Endothelial cell (in vitro differentiated cells): ENCODE measurements around the gene FOXN1. TPM values are rescaled to one million over a fixed set of nuclear protein-coding genes. Genes with fewer than 3 reads are reported as not detected.

Experiments
- DNase-seq: peaks from one replicate; pipeline ENCODE4 v3.0.0; 2021; ENCODE audit warnings: low spot score
- H3K27ac Mint-ChIP-seq: one replicate; pipeline ENCODE4 v1.8.0; 2021; ENCODE audit warnings: mixed read lengths, inconsistent platforms; ENCODE audit not compliant: unreplicated experiment
- H3K27me3 Mint-ChIP-seq: one replicate; pipeline ENCODE4 v1.8.0; 2021; ENCODE audit warnings: mild to moderate bottlenecking, moderate library complexity, mixed read lengths, inconsistent platforms; ENCODE audit not compliant: unreplicated experiment
- H3K36me3 Mint-ChIP-seq: one replicate; pipeline ENCODE4 v1.8.0; 2021; ENCODE audit warnings: mild to moderate bottlenecking, low read depth, mixed read lengths, inconsistent platforms; ENCODE audit not compliant: unreplicated experiment
- H3K4me1 Mint-ChIP-seq: one replicate; pipeline ENCODE4 v1.8.0; 2021; ENCODE audit warnings: mild to moderate bottlenecking, mixed read lengths, inconsistent platforms; ENCODE audit not compliant: unreplicated experiment
- H3K4me3 Mint-ChIP-seq: one replicate; pipeline ENCODE4 v1.8.0; 2021; ENCODE audit warnings: mild to moderate bottlenecking, mixed read lengths, inconsistent platforms; ENCODE audit not compliant: unreplicated experiment
- H3K9me3 Mint-ChIP-seq: one replicate; pipeline ENCODE4 v1.8.0; 2021; ENCODE audit warnings: mixed read lengths, inconsistent platforms; ENCODE audit not compliant: unreplicated experiment
- CTCF ChIP-seq: fragments of 200-600 bp; sonication (generic); IDR thresholded peaks from one replicate; pipeline ENCODE4 v1.5.0; 2021; ENCODE audit warnings: antibody characterized with exemption; ENCODE audit not compliant: unreplicated experiment
- total RNA-seq: library from RNA; stranded (reverse); fragmentation: NEBNext Ultra II Directional; extraction: Animal tissue kit (Norgen Biotek cat#: 25700); gene quantifications from one replicate; pipeline ENCODE4 v1.2.1, GENCODE V29; 2021; ENCODE audit not compliant: unreplicated experiment

The FOXN1 gene
- total RNA-seq, 1 donor from 2014 or later = not detected

- Mint-ChIP-seq H3K27ac (no peak overlapping the region), H3K27me3 (peaks cover 19% of the 10 kb centered on the region), H3K9me3 (no peaks in the 10 kb centered on the region)
Measured at GRCh38 chr17:28513476-28513875, 7.3 kb downstream of the FOXN1 start.

GRCh38 chr17:28514561-28515002 lies 8.4 kb downstream of the FOXN1 start:
- H3K27me3 Mint-ChIP-seq = peaks cover 15% of the 10 kb centered on the region
- H3K36me3 Mint-ChIP-seq = no peaks in the 10 kb centered on the region
- H3K9me3 Mint-ChIP-seq = no peaks in the 10 kb centered on the region
- no peak overlapping the region for H3K27ac Mint-ChIP-seq
- no peak for TF ChIP-seq CTCF
- peaks cover 2% of the 10 kb centered on the region for H3K4me1 Mint-ChIP-seq
- no peak overlapping the region for H3K4me3 Mint-ChIP-seq
- DNase-seq = no peak

More at GRCh38 chr17:28513476-28513875, 7.3 kb downstream of the FOXN1 start:
- Mint-ChIP-seq H3K4me1 (no peaks in the 10 kb centered on the region), H3K4me3 (no peak overlapping the region), H3K36me3 (no peaks in the 10 kb centered on the region)
- no peak for TF ChIP-seq CTCF
- no peak for DNase-seq

GRCh38 chr17:28515518-28515917 lies 9.4 kb downstream of the FOXN1 start:
- Mint-ChIP-seq H3K36me3 (no peaks in the 10 kb centered on the region), H3K4me3 (no peak overlapping the region), H3K27ac (no peak overlapping the region), H3K9me3 (no peaks in the 10 kb centered on the region), H3K4me1 (peaks cover 2% of the 10 kb centered on the region), H3K27me3 (peaks cover 10% of the 10 kb centered on the region)
- TF ChIP-seq CTCF = no peak
- DNase-seq = no peak

GRCh38 chr17:28518132-28518531 lies 12.0 kb downstream of the FOXN1 start:
- no peak for DNase-seq
- H3K27me3 Mint-ChIP-seq = peaks cover 12% of the 10 kb centered on the region
- no peaks in the 10 kb centered on the region for H3K9me3 Mint-ChIP-seq
- no peak for TF ChIP-seq CTCF
- H3K4me3 Mint-ChIP-seq = no peak overlapping the region
- peaks cover 7% of the 10 kb centered on the region for H3K4me1 Mint-ChIP-seq
- no peaks in the 10 kb centered on the region for H3K36me3 Mint-ChIP-seq
- no peak overlapping the region for H3K27ac Mint-ChIP-seq

GRCh38 chr17:28518578-28518977 lies 12.4 kb downstream of the FOXN1 start:
- Mint-ChIP-seq H3K4me3 (no peak overlapping the region), H3K27ac (no peak overlapping the region), H3K36me3 (no peaks in the 10 kb centered on the region), H3K4me1 (peaks cover 7% of the 10 kb centered on the region), H3K27me3 (peaks cover 12% of the 10 kb centered on the region), H3K9me3 (no peaks in the 10 kb centered on the region)
- no peak for DNase-seq
- TF ChIP-seq CTCF = no peak
